HL-60 (cell line): Measurements from ENCODE around the gene IMMP2L.

Experiments
- DNase-seq, 2 experiments: peaks; one replicate each; pipeline ENCODE4 v3.0.0-alpha.2; 2010 to 2020; ENCODE audit warnings: low read depth in 1 of 2, low spot score in 1 of 2
- H3K27ac ChIP-seq: fragments of 250-450 bp; sonication (Bioruptor Pico); replicated peaks from 2 replicates; pipeline ENCODE4 v1.5.1; 2020; ENCODE audit warnings: mild to moderate bottlenecking, moderate library complexity
- H3K27me3 ChIP-seq: fragments of 250-450 bp; sonication (Bioruptor Pico); 2 replicates; pipeline ENCODE4 v1.5.1; 2021; ENCODE audit warnings: mild to moderate bottlenecking, moderate library complexity; ENCODE audit not compliant: insufficient read depth, poor library complexity, severe bottlenecking
- H3K4me3 ChIP-seq: replicated peaks from 2 replicates; pipeline ENCODE4 v1.5.1; 2011; ENCODE audit warnings: mild to moderate bottlenecking, control low read depth, low read length; ENCODE audit not compliant: insufficient read depth
- CTCF ChIP-seq: IDR thresholded peaks from one replicate; pipeline ENCODE4 v1.5.1; 2011; ENCODE audit warnings: low read length, control low read depth, inconsistent platforms; ENCODE audit not compliant: insufficient read depth
- GABPA ChIP-seq: IDR thresholded peaks from 2 replicates; pipeline ENCODE4 v1.6.1; 2012; ENCODE audit warnings: low read depth
- POLR2AphosphoS5 ChIP-seq: IDR thresholded peaks from 2 replicates; pipeline ENCODE4 v1.6.1; 2012; ENCODE audit warnings: low read depth
- REST ChIP-seq: IDR thresholded peaks from 2 replicates; pipeline ENCODE4 v1.6.1; 2012; ENCODE audit warnings: low read depth; ENCODE audit not compliant: insufficient replicate concordance
- SPI1 ChIP-seq: IDR thresholded peaks from 2 replicates; pipeline ENCODE4 v1.6.1; 2012; ENCODE audit warnings: low read depth, mild to moderate bottlenecking, borderline replicate concordance

The IMMP2L gene

GRCh38 chr7:110948280-110948679 lies 614.0 kb downstream of the IMMP2L start:
- no peak for DNase-seq
- no peak overlapping the region for H3K4me3 ChIP-seq
- H3K27me3 ChIP-seq, result no peaks in the 10 kb centered on the region
- TF ChIP-seq GABPA, result no peak
- TF ChIP-seq POLR2AphosphoS5, result no peak
- TF ChIP-seq CTCF, result no peak
- TF ChIP-seq SPI1, result no peak
- TF ChIP-seq REST, result no peak
- no peak overlapping the region for H3K27ac ChIP-seq

GRCh38 chr7:110947408-110947807 lies 614.9 kb downstream of the IMMP2L start:
- TF ChIP-seq REST (no peak), CTCF (no peak), SPI1 (no peak), POLR2AphosphoS5 (no peak), GABPA (no peak)
- Histone ChIP-seq H3K27me3 (no peaks in the 10 kb centered on the region), H3K4me3 (no peak overlapping the region), H3K27ac (no peak overlapping the region)
- no peak for DNase-seq

GRCh38 chr7:110944966-110945644 lies 617.2 kb downstream of the IMMP2L start:
- DNase-seq, result no peak
- no peak for TF ChIP-seq POLR2AphosphoS5
- no peak for TF ChIP-seq SPI1
- no peak for TF ChIP-seq CTCF
- TF ChIP-seq REST, result no peak
- TF ChIP-seq GABPA, result no peak
- Histone ChIP-seq H3K27ac (no peak overlapping the region), H3K4me3 (no peak overlapping the region), H3K27me3 (no peaks in the 10 kb centered on the region)
